ENCODE measurements around the gene CLIC4.
"Not testable (repeated sequence)": the region's sequence is repeated elsewhere in the genome, so short reads cannot be mapped to it uniquely, and the experiment has no call there.

The CLIC4 gene

GRCh38 chr1:24823486-24823885 lies 78.2 kb downstream of the CLIC4 start:
- DNase-seq = not testable (repeated sequence)

GRCh38 chr1:24825174-24825573 lies 79.9 kb downstream of the CLIC4 start:
- DNase-seq = no peak

- DNase-seq = no peak
Observed at GRCh38 chr1:24826510-24826909, 81.3 kb downstream of the CLIC4 start.

- no peak for DNase-seq
Observed at GRCh38 chr1:24827379-24828135, 82.3 kb downstream of the CLIC4 start.

GRCh38 chr1:24828183-24828886 lies 83.1 kb downstream of the CLIC4 start:
- DNase-seq = no peak

- DNase-seq = peak; percentile 53
Observed at GRCh38 chr1:24828887-24829192, 83.6 kb downstream of the CLIC4 start.

- peak; percentile 79 for DNase-seq
Observed at GRCh38 chr1:24830680-24831272, 85.5 kb downstream of the CLIC4 start.

GRCh38 chr1:24841593-24841992 lies 96.3 kb downstream of the CLIC4 start:
- no peak for DNase-seq

GRCh38 chr1:24846671-24847070 lies 101.4 kb downstream of the CLIC4 start:
- no peak for DNase-seq

GRCh38 chr1:24847995-24848881 lies 103.0 kb downstream of the CLIC4 start:
- peak; percentile 69 for DNase-seq

- DNase-seq = no peak
Observed at GRCh38 chr1:24849672-24850295, 104.5 kb downstream of the CLIC4 start.

GRCh38 chr1:24850328-24850920 lies 105.2 kb downstream of the CLIC4 start:
- no peak for DNase-seq

GRCh38 chr1:24853649-24854048 lies 108.4 kb downstream of the CLIC4 start:
- DNase-seq = no peak

- no peak for DNase-seq
Observed at GRCh38 chr1:24855474-24855873, 110.2 kb downstream of the CLIC4 start.

GRCh38 chr1:24856787-24857506 lies 111.7 kb downstream of the CLIC4 start:
- no peak for DNase-seq

GRCh38 chr1:24857507-24858133 lies 112.4 kb downstream of the CLIC4 start:
- no peak for DNase-seq

GRCh38 chr1:24858277-24858676 lies 113.0 kb downstream of the CLIC4 start:
- DNase-seq = no peak

- DNase-seq = no peak
Observed at GRCh38 chr1:24859063-24860010, 114.1 kb downstream of the CLIC4 start.

- DNase-seq = no peak
Observed at GRCh38 chr1:24860841-24861240, 115.6 kb downstream of the CLIC4 start.

All from NCI-H2227 treated with DMSO at 0.1 percent for 48 hours (cell line).